Activated CD4-positive, alpha-beta T cell treated with anti-CD3 and anti-CD28 coated beads for 36 hours (primary cell): ENCODE data around the gene GNAI3. TPM values are rescaled to one million over a fixed set of nuclear protein-coding genes. Genes with fewer than 3 reads are reported as not detected.
A peak's percentile ranks its signal among the peaks of the same experiment; 100 is the strongest.
"Not testable (repeated sequence)": the region's sequence is repeated elsewhere in the genome, so short reads cannot be mapped to it uniquely, and the experiment has no call there.

Experiments used
- ATAC-seq: fragments of 200-7000 bp; cut with Tn5 transposase; one replicate; pipeline ENCODE4 v1.10.0; 2021; ENCODE audit warnings: mild to moderate bottlenecking, moderate library complexity
- CTCF ChIA-PET: fragments of 350-600 bp; sonication (Branson Sonifier 250); formaldehyde crosslinking; loops from one replicate; lab custom pipeline; 2021; ENCODE audit warnings: antibody characterized with exemption; lab: Charles Lee
- POLR2A ChIA-PET: fragments of 350-600 bp; sonication (Branson Sonifier 250); formaldehyde crosslinking; loops from one replicate; lab custom pipeline; 2021; ENCODE audit warnings: antibody characterized with exemption, inconsistent platforms; lab: Charles Lee
- DNase-seq: peaks from one replicate; pipeline ENCODE4 v3.0.0-alpha.2; 2020
- H3K27ac Mint-ChIP-seq: one replicate; pipeline ENCODE4 v1.8.0; 2021; ENCODE audit warnings: mixed read lengths
- H3K27me3 Mint-ChIP-seq: one replicate; pipeline ENCODE4 v1.8.0; 2021; ENCODE audit warnings: mixed read lengths
- H3K36me3 Mint-ChIP-seq: one replicate; pipeline ENCODE4 v1.8.0; 2021; ENCODE audit warnings: low read depth, mixed read lengths
- H3K4me1 Mint-ChIP-seq: one replicate; pipeline ENCODE4 v1.8.0; 2021; ENCODE audit warnings: mixed read lengths
- H3K4me3 Mint-ChIP-seq: one replicate; pipeline ENCODE4 v1.8.0; 2021; ENCODE audit warnings: mild to moderate bottlenecking, moderate library complexity, mixed read lengths
- H3K9me3 Mint-ChIP-seq: one replicate; pipeline ENCODE4 v1.8.0; 2021; ENCODE audit warnings: low read depth, mixed read lengths
- intact Hi-C, 2 experiments: fragments of 100-400 bp; cut with DNase I in 1 of 2; cut with micrococcal nuclease in 1 of 2; formaldehyde crosslinking; loops; one replicate each; pipeline versions ENCODE4 v1.14.2 to v1.15.1; 2022 to 2024; cut with DNase I, micrococcal nuclease
- total RNA-seq, 2 experiments: library from RNA; stranded (reverse); gene quantifications; one replicate each; pipeline ENCODE4 v1.2.3, GENCODE V29; 2021

The GNAI3 gene
- total RNA-seq, 2 experiments from 2014 or later = 7.1 to 9.6 TPM

DNA sequence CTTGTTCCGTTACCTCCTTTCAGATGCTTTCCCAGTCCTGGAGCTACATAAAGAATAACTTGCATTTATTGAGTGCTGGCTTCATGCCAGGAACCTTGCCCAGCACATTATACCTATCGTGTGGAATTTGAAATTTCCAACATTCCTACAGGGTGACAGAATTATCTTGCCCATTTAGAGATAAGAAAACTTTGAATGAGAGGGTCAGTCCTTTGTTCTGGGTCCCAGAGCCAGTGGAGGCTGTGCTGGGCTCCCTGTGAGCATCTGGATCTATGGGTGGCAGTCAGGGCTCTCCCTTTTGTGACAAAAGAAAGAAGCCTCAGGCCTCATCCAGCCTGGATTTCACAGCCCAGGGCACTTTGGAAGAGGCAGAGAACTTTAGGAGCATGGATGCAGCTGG is 110.7 kb downstream of the GNAI3 start:
- Mint-ChIP-seq H3K4me3 (no peak overlapping the region), H3K4me1 (peaks cover 12% of the 10 kb centered on the region), H3K36me3 (peaks cover 3% of the 10 kb centered on the region), H3K27ac (no peak overlapping the region), H3K9me3 (no peaks in the 10 kb centered on the region), H3K27me3 (no peaks in the 10 kb centered on the region)
- POLR2A ChIA-PET = no interaction called here
- CTCF ChIA-PET = interaction anchor here (1.0 to 4.6 kb wide), 3 partner anchors 8 to 42 kb away, joined by 3 to 47 read pairs (median 3); no protein-coding TSS in a partner anchor
- no peak for DNase-seq
- no peak for ATAC-seq
- intact Hi-C loops = no loop called here

DNA sequence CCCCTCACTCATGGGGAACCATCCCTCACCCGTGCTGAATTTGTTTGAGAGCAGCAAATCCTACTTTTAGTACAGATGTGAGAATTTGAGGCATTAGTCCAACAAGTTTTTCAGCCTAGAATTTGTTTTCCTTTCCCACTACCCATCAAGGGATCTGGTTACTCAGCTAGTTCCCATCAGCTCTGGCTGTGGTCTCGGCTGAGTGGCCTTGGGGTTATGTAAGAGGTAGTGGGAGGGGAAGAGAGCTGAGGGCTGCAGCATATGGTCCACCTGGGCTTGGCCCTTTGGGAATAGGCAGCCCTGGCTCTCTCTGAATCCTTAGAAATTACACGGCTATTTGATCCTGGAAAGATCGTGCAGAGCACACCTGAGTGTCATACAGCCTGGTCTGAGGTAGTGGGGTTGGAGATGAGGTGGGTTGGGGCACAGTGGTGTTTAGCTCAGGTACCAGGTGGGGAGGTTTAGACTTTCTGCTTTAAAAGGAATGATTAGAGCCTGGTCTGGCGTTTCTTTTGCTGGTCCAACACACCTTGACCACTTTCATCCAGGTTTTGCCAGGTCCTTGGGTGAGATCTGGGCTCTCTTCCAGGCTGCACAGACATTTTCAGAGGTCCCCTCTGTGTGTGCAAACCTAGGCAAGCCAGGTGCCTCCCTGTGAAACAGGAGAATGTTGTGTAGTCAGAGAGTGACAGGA is 111.7 kb downstream of the GNAI3 start:
- DNase-seq (no peak), ATAC-seq (no peak)
- intact Hi-C loops = no loop called here
- peak overlapping the region; percentile 16 for H3K27ac Mint-ChIP-seq
- H3K36me3 Mint-ChIP-seq = peaks cover 3% of the 10 kb centered on the region
- ChIA-PET CTCF (interaction anchor here (1.0 to 1.5 kb wide), 3 partner anchors 9 to 116 kb away, joined by 3 read pairs; no protein-coding TSS in a partner anchor), POLR2A (no interaction called here)
- H3K9me3 Mint-ChIP-seq = no peaks in the 10 kb centered on the region
- no peak overlapping the region for H3K4me3 Mint-ChIP-seq
- H3K4me1 Mint-ChIP-seq = peaks cover 8% of the 10 kb centered on the region
- no peaks in the 10 kb centered on the region for H3K27me3 Mint-ChIP-seq

DNA sequence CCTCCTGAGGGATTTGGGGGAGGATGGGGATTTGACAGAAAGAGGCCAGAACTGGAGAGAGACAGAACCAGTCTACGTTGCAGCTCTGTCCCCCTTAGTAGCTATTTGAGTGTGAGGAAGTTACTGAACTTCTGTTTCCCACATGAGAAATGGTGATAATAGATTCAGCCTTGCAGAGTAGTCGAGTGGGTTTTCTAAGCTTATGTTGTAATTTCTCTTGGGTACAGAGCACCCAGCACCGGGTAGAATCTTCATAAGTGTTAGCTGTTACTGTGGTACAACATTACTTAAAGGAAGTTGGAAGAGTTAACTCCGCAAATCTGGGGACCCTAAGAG is 112.2 kb downstream of the GNAI3 start:
- H3K27ac Mint-ChIP-seq = peak overlapping the region; percentile 16
- H3K4me3 Mint-ChIP-seq, POLR2A ChIA-PET, H3K9me3 Mint-ChIP-seq, DNase-seq, H3K4me1 Mint-ChIP-seq, intact Hi-C loops, H3K27me3 Mint-ChIP-seq, H3K36me3 Mint-ChIP-seq, ATAC-seq: not testable (repeated sequence)
- CTCF ChIA-PET = interaction anchor here (1.0 kb wide), 2 partner anchors 22 to 116 kb away, joined by 3 read pairs; no protein-coding TSS in a partner anchor

DNA sequence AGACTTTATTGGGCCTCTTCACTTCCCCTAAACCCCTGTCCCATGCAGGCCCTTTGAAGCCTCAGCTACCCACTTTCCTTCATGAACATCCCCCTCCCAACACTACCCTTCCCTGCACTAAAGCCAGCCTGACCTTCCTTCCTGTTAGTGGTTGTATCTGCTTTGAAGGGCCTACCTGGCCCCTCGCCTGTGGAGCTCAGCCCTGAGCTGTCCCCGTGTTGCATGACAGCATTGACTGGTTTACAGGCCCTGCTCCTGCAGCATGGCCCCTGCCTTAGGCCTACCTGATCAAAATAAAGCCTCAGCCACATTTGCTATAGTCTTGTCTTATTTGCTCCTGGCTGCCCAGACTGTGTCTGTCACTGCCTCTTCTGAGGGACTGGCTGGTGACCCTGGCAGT is 113.0 kb downstream of the GNAI3 start:
- H3K4me3 Mint-ChIP-seq = no peak overlapping the region
- DNase-seq (no peak), ATAC-seq (no peak)
- H3K36me3 Mint-ChIP-seq = peaks cover 3% of the 10 kb centered on the region
- CTCF ChIA-PET = interaction anchor here (0.7 to 2.0 kb wide), 3 partner anchors 9 to 881 kb away, joined by 3 to 9 read pairs (median 3); no protein-coding TSS in a partner anchor
- no peaks in the 10 kb centered on the region for H3K9me3 Mint-ChIP-seq
- H3K4me1 Mint-ChIP-seq = peaks cover 4% of the 10 kb centered on the region
- intact Hi-C loops = no loop called here
- POLR2A ChIA-PET = no interaction called here
- H3K27me3 Mint-ChIP-seq = no peaks in the 10 kb centered on the region
- no peak overlapping the region for H3K27ac Mint-ChIP-seq

DNA sequence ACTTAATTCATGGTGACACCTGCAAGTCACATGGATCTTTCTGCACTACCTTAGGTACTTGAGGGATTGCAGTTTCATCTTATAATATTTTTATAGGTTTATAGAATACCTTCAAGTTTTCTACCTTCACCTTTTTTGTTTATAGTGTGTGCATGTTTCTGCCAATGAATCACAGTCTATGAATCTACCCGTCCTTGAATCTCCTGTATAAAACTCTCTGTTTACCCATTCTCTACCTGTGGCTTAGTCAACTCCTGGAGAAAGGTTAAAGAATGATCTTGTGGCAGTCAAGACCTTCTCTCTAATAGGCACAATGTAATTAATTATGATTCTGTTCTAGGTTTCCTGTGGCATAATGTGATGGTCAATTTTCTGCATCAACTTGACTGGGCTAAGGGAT is 116.3 kb downstream of the GNAI3 start:
- POLR2A ChIA-PET = no interaction called here
- intact Hi-C loops = no loop called here
- no peak for ATAC-seq
- no peak for DNase-seq
- no peak overlapping the region for H3K27ac Mint-ChIP-seq
- H3K36me3 Mint-ChIP-seq = no peaks in the 10 kb centered on the region
- H3K4me1 Mint-ChIP-seq = peaks cover 17% of the 10 kb centered on the region
- H3K9me3 Mint-ChIP-seq = no peaks in the 10 kb centered on the region
- CTCF ChIA-PET = no interaction called here
- no peak overlapping the region for H3K4me3 Mint-ChIP-seq
- H3K27me3 Mint-ChIP-seq = no peaks in the 10 kb centered on the region

DNA sequence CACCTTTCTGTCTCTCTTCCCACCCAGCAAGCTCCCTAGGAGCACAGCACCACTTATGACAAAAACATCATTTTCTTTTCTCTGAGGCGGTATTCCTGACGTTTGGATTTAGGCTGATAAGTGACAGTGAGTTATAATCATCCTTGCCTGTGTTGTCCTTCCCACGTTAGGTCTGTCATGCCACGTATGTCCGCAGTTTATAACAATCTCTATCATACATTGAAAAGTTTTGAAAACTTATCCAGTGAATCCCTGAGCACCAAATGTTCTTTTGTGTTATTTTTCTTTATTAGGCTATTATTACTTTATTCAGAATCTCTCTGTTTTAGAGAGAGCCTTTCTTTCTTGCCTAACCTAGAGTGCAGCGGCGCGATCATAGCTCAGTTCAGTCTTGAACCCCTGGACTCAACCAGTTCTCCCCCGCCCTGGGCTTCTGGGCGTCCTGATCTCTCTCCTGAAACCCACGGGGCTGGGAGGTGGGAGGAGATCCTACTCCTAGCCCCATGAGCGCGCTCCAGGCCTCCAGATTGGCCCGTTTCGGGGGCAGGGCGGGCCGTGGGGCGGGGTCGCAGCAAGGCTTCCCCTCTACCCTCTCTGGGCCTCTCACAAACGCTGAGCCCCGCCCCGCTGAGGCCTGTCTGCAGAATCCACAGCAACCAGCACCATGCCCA is 119.2 kb downstream of the GNAI3 start, which contains the start of gene GSTM2:
Gene GSTM2 (plus strand): TSS at position 606 of the 671 bp plus-strand sequence. CDS start 59 bp downstream, at position 665.
- Mint-ChIP-seq H3K27ac (no peak within 1 kb of the TSS), H3K36me3 (no peaks in the 10 kb centered on the region), H3K4me3 (peak within 1 kb of the TSS; percentile 71), H3K9me3 (no peaks in the 10 kb centered on the region), H3K27me3 (no peaks in the 10 kb centered on the region), H3K4me1 (peaks cover 18% of the 10 kb centered on the region)
- intact Hi-C loops = loop anchor here (1.0 kb wide), 1 partner anchor 20 kb away; the partner anchor contains the start of gene GSTM1 (in 2 of the 2)
- ATAC-seq (peak; percentile 100), DNase-seq (peak; percentile 92)
- ChIA-PET CTCF (interaction anchor here (0.6 to 1.8 kb wide), 4 partner anchors 10 to 27 kb away, joined by 3 to 7 read pairs (median 4); no protein-coding TSS in a partner anchor), POLR2A (no interaction called here)

Other genes starting within 250 kb of the GNAI3 start
- gene MYBPHL, start 241.6 kb upstream of the GNAI3 start, total RNA-seq = not detected
- gene SORT1, start 150.7 kb upstream of the GNAI3 start, total RNA-seq = under 1 TPM; 0.39 to 0.55 TPM
- 100 to 1,000 TPM; 151 to 249 TPM for gene PSMA5, start 122.2 kb upstream of the GNAI3 start, total RNA-seq
- gene SYPL2, start 82.1 kb upstream of the GNAI3 start, total RNA-seq = under 1 TPM in 1 of 2 experiments, not detected in 1; 0.05 TPM
- 10 to 100 TPM; 11.7 to 13.0 TPM for gene ATXN7L2, start 64.7 kb upstream of the GNAI3 start, total RNA-seq
- gene CYB561D1, start 54.5 kb upstream of the GNAI3 start, total RNA-seq = 1 to 10 TPM; 7.1 to 8.7 TPM
- 1 to 10 TPM; 1.8 to 2.0 TPM for gene AMIGO1, start 38.9 kb upstream of the GNAI3 start, total RNA-seq
- gene GPR61, start 8.7 kb upstream of the GNAI3 start, total RNA-seq = under 1 TPM in 1 of 2 experiments, not detected in 1; 0.34 TPM
- under 1 TPM; 0.26 to 0.64 TPM for gene GNAT2, start 71.0 kb downstream of the GNAI3 start, total RNA-seq
- 10 to 100 TPM; 73.5 to 99.5 TPM for gene AMPD2, start 71.2 kb downstream of the GNAI3 start, total RNA-seq
- gene GSTM4, start 107.5 kb downstream of the GNAI3 start, total RNA-seq = 10 to 100 TPM; 18.1 to 20.6 TPM
- gene GSTM2, start 119.4 kb downstream of the GNAI3 start, total RNA-seq = 10 to 100 TPM; 18.7 to 23.9 TPM
- 100 to 1,000 TPM in 1 of 2 experiments, 10 to 100 TPM in 1; 94.0 to 116 TPM for gene GSTM1, start 139.2 kb downstream of the GNAI3 start, total RNA-seq
- gene GSTM5, start 163.6 kb downstream of the GNAI3 start, total RNA-seq = under 1 TPM; 0.25 to 0.54 TPM
- 10 to 100 TPM; 47.6 to 49.1 TPM for gene GSTM3, start 192.4 kb downstream of the GNAI3 start, total RNA-seq
- not detected for gene EPS8L3, start 215.3 kb downstream of the GNAI3 start, total RNA-seq